Common myeloid progenitor, CD34-positive (primary cell): ENCODE results near the gene STK32C.

Experiments
- CTCF ChIA-PET: fragments of 350-600 bp; sonication (Branson Sonifier 250); formaldehyde crosslinking; loops from one replicate; lab custom pipeline; 2021; ENCODE audit warnings: antibody characterized with exemption; lab: Charles Lee
- POLR2A ChIA-PET: fragments of 350-600 bp; sonication (Branson Sonifier 250); formaldehyde crosslinking; loops from one replicate; lab custom pipeline; 2021; ENCODE audit warnings: antibody characterized with exemption; lab: Charles Lee
- DNase-seq, 3 donors: peaks; one replicate each; pipeline versions ENCODE4 v3.0.0 to v3.0.0-alpha.2; 2013
- H3K27ac ChIP-seq, 2 experiments: 1 replicate in 1 of 2; 2 replicates in 1 of 2; pipeline ENCODE4 v1.7.0; 2013; ENCODE audit warnings: inconsistent platforms in 2 of 2, low read length in 2 of 2, mild to moderate bottlenecking in 2 of 2, low read depth in 1 of 2, moderate library complexity in 1 of 2; ENCODE audit not compliant: severe bottlenecking in 2 of 2, insufficient read depth in 1 of 2, poor library complexity in 1 of 2
- H3K27me3 ChIP-seq, 5 experiments: replicated peaks in 2 of 5; 1 replicate in 3 of 5; 2 replicates in 2 of 5; pipeline versions ENCODE4 v1.6.1 to v1.7.0; 2013; ENCODE audit warnings: low read length in 4 of 5, mild to moderate bottlenecking in 2 of 5, moderate library complexity in 2 of 5, inconsistent platforms in 1 of 5; ENCODE audit not compliant: insufficient read depth in 5 of 5, control insufficient read depth in 4 of 5
- H3K36me3 ChIP-seq, 4 experiments: 1 replicate in 2 of 4; 2 replicates in 2 of 4; pipeline versions ENCODE4 v1.6.1 to v1.7.0; 2013; ENCODE audit warnings: low read length in 3 of 4, control low read depth in 1 of 4, mild to moderate bottlenecking in 1 of 4; ENCODE audit not compliant: control insufficient read depth in 4 of 4, insufficient read depth in 4 of 4
- H3K4me1 ChIP-seq, 4 experiments: 1 replicate in 3 of 4; 2 replicates in 1 of 4; pipeline versions ENCODE4 v1.6.1 to v1.7.1; 2013; ENCODE audit warnings: low read length in 3 of 4, mild to moderate bottlenecking in 3 of 4, control low read depth in 1 of 4, inconsistent platforms in 1 of 4, moderate library complexity in 1 of 4; ENCODE audit not compliant: control insufficient read depth in 4 of 4, insufficient read depth in 4 of 4; ENCODE audit errors: control extremely low read depth in 1 of 4
- H3K4me3 ChIP-seq, 7 experiments: 1 replicate in 4 of 7; 2 replicates in 3 of 7; pipeline versions ENCODE4 v1.5.1 to v1.7.0; 2013; ENCODE audit warnings: mild to moderate bottlenecking in 7 of 7, low read length in 6 of 7, moderate library complexity in 6 of 7, inconsistent platforms in 2 of 7, low read depth in 2 of 7, control low read depth in 1 of 7; ENCODE audit not compliant: insufficient read depth in 4 of 7, control insufficient read depth in 1 of 7; ENCODE audit errors: extremely low read depth in 1 of 7
- H3K9me3 ChIP-seq, 5 experiments: 1 replicate in 4 of 5; 2 replicates in 1 of 5; pipeline versions ENCODE4 v1.6.1 to v1.7.1; 2013; ENCODE audit warnings: low read length in 4 of 5, mild to moderate bottlenecking in 2 of 5, inconsistent platforms in 1 of 5, low read depth in 1 of 5, moderate library complexity in 1 of 5; ENCODE audit not compliant: control insufficient read depth in 4 of 5, insufficient read depth in 2 of 5; ENCODE audit errors: control extremely low read depth in 1 of 5
- WGBS: methylation state at CpG from one replicate; pipeline ENCODE4 v1.1.5; 2013; ENCODE audit not compliant: insufficient coverage; 5-methylcytosine and 5-hydroxymethylcytosine counted together

The STK32C gene

DNA sequence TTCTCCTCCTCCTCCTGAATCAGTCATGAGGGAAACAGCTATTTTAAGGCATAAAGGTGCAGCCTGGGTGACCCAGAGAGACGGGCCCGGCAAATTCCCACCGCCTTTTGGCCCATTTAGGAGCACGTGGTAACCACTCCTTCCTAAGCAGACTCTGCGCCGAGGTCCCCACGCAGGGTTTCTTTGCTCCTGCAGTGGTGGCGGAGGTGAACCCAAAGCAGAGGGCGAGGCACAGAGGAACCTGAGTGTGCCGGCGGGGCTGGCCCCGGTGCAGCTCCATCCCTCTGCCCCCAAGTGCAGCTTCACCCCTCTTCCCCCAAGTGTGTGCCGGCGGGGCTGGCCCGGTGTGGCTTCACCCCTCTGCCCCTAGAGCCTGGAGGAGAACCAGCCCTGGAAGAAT is 70.4 kb downstream of the STK32C start:
- Histone ChIP-seq H3K4me3 (no peak overlapping the region), H3K36me3 (peaks cover 0 to 3% (median 0%) of the 10 kb centered on the region in 4 experiments), H3K27me3 (no peaks in the 10 kb centered on the region), H3K9me3 (no peaks in the 10 kb centered on the region), H3K27ac (no peak overlapping the region), H3K4me1 (peaks cover 0 to 25% (median 20%) of the 10 kb centered on the region in 4 experiments)
- DNase-seq, result no peak
- WGBS, result 100% methylated on average over 10 of the region's 15 CpGs
- CTCF ChIA-PET, result interaction anchor here (1.0 kb wide), 1 partner anchor 112 kb away, joined by 3 read pairs; no protein-coding TSS in a partner anchor
- POLR2A ChIA-PET, result no interaction called here

DNA sequence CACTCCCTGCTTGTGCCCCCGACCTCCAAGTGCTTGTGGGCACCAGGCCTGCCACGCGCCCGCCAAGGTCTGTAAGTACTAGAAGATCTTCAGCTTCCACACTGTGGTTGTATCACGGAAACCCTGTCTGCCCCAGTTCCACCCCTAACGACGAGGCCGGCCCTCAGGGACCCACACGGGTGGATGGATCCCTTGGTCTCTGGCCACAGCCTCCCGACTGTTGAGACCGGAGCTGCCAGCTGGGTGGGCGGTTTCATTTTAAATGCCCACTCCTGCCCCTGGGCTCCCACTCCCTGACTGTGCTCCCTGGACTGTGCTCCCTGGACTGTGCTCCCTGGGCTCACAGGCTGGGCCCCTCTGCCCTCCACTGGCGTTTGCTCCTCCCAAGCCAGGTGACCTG is 70.9 kb downstream of the STK32C start:
- Histone ChIP-seq H3K27me3 (no peaks in the 10 kb centered on the region), H3K4me3 (no peak overlapping the region), H3K9me3 (no peaks in the 10 kb centered on the region), H3K27ac (no peak overlapping the region), H3K36me3 (peaks cover 0 to 3% (median 0%) of the 10 kb centered on the region in 4 experiments), H3K4me1 (peaks cover 0 to 30% (median 25%) of the 10 kb centered on the region in 4 experiments)
- CTCF ChIA-PET, result interaction anchor here (1.0 kb wide), 1 partner anchor 113 kb away, joined by 3 read pairs; no protein-coding TSS in a partner anchor
- POLR2A ChIA-PET, result no interaction called here
- WGBS, result 92% methylated on average over 13 of the region's 13 CpGs
- DNase-seq, result no peak

DNA sequence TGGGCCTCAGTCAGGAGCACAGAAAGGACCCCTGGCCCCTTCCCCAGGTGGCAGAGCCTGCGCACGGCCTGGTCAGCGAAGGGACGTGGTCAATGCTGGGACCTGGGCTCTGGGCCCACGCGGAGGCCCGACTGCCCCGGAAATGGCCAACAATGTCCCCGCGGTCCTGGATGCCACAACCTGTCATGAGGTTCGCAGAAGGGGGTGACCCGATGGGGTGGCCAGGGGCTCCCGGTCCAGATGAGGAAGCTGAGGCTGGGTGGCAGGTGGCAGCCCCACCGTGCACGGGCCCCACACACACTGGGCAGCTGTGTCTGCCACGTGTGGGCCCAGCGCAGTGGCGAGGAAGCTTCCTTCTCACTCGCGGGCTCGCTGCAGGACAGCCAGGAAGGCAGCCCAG is 71.6 kb downstream of the STK32C start:
- Histone ChIP-seq H3K9me3 (no peaks in the 10 kb centered on the region), H3K27ac (no peak overlapping the region), H3K27me3 (no peaks in the 10 kb centered on the region), H3K4me3 (no peak overlapping the region), H3K36me3 (peaks cover 0 to 3% (median 0%) of the 10 kb centered on the region in 4 experiments), H3K4me1 (peaks cover 0 to 37% (median 32%) of the 10 kb centered on the region in 4 experiments)
- WGBS, result 97% methylated on average over 19 of the region's 21 CpGs
- no peak for DNase-seq
- ChIA-PET POLR2A (no interaction called here), CTCF (no interaction called here)

DNA sequence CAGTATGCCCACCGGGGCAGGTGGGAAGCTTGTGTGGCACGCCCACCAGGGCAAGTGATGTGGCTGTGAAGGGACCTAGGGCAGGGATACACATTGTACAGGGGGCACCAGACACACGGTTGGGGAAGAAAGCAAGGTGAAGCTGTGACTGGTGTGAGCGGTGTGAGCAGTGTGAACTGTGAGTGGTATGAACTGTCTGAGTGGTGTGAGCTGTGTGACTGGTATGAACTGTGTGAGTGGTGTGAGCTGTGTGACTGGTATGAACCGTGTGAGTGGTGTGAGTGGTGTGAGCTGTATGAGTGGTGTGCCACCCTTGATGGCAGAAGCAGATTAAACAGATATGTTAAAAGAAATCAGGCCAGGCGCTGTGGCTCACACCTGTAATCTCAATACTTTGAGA is 72.9 kb downstream of the STK32C start:
- ChIA-PET CTCF (interaction anchor here (0.7 to 2.0 kb wide), 4 partner anchors 10 to 219 kb away, joined by 3 to 6 read pairs (median 4); no protein-coding TSS in a partner anchor), POLR2A (no interaction called here)
- Histone ChIP-seq H3K36me3 (peaks cover 0 to 3% (median 0%) of the 10 kb centered on the region in 4 experiments), H3K27ac (no peak overlapping the region), H3K27me3 (no peaks in the 10 kb centered on the region), H3K4me3 (no peak overlapping the region), H3K4me1 (peaks cover 0 to 50% (median 44%) of the 10 kb centered on the region in 4 experiments), H3K9me3 (no peaks in the 10 kb centered on the region)
- DNase-seq, result no peak
- 93% methylated on average over 6 of the region's 6 CpGs for whole genome bisulfite sequencing

DNA sequence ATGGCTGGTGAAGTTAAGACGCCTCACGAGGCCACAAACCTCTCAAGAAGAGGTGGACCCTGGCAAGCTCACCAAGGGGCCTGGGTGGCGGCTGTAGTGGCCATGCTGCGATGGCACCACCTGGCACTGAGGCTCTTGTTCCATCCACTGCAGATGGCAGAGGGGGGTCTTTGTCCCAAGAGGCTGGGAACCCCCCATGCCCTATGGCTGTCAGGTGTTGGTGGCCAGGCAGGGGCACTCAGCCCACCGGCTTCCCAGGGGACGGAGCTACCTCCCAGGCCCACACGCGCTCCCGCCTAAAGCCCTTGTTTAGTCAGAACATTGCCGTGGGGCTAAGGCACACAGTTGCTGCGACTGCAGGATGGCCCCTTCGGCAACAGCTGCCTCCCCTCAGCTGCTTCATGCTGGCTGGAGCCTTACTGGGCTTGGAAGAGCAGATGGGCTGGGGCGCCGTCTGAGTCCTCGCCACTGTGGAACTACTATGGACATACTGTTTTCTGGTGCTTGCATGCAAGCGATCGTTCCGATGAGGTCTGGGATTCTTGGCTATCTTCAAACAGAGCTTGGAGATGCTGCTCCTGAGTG is 74.2 kb downstream of the STK32C start:
- H3K4me1 ChIP-seq, result peaks cover 0 to 57% (median 49%) of the 10 kb centered on the region in 4 experiments
- no peaks in the 10 kb centered on the region for H3K9me3 ChIP-seq
- CTCF ChIA-PET, result interaction anchor here (0.8 to 2.0 kb wide), 7 partner anchors 10 to 220 kb away, joined by 3 to 5 read pairs (median 3); no protein-coding TSS in a partner anchor
- H3K36me3 ChIP-seq, result peaks cover 0 to 3% (median 0%) of the 10 kb centered on the region in 4 experiments
- WGBS, result 85% methylated on average over 16 of the region's 18 CpGs
- no peaks in the 10 kb centered on the region for H3K27me3 ChIP-seq
- no peak overlapping the region for H3K27ac ChIP-seq
- POLR2A ChIA-PET, result no interaction called here
- no peak overlapping the region for H3K4me3 ChIP-seq
- DNase-seq, result no peak

DNA sequence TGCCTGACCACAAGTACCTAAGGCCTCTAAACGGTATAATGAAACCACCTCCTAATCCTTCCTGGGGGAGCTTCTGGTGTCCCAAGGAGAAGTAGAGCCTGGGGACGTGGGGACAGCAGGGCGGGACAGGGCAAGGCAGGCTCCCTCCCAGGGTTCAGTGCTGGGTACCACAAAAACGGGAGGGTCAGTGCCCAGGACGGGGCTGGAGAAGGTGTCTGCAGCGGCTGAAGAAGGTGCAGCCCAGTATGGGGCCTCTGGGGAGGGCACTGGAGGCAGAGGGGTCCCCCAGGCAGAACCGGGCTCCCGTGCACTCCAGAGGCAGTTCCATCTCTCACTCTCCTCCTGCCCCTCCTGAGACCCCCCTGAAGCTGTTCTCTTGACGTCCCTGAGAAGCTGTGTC is 74.8 kb downstream of the STK32C start:
- no peak for DNase-seq
- Histone ChIP-seq H3K27me3 (no peaks in the 10 kb centered on the region), H3K36me3 (peaks cover 0 to 3% (median 0%) of the 10 kb centered on the region in 4 experiments), H3K4me1 (peaks cover 0 to 57% (median 46%) of the 10 kb centered on the region in 4 experiments), H3K27ac (no peak overlapping the region), H3K9me3 (no peaks in the 10 kb centered on the region), H3K4me3 (peak overlapping the region in 4 of 7 experiments; percentile 7 to 51 (median 36))
- ChIA-PET POLR2A (no interaction called here), CTCF (interaction anchor here (0.8 to 2.0 kb wide), 6 partner anchors 10 to 123 kb away, joined by 3 to 5 read pairs (median 4); no protein-coding TSS in a partner anchor)
- WGBS, result 72% methylated on average over 7 of the region's 9 CpGs
